ENCODE measurements around the gene ABCC10.

DNA sequence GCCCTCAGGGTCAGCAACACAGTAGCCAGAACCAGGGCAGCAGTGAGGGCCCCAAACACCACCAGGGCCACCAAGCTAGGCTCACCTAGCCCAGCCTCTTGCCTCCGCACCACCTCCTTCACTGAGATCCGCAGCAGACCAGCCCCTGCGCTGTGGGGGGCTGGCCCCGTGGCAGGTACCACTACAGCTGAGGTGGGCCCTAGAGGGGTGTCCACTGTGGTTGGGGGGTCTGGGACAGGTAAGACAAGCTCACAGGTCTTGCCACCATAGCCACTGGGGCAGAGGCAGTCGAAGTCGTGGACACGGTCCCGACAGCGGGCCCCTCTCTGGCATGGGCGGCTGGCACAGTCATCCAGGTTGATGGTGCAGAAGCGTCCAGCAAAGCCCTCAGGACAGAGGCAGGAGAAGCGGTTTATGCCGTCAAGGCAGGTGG, 23.4 kb downstream of the ABCC10 start:
- TF ChIP-seq, protein P1, sequence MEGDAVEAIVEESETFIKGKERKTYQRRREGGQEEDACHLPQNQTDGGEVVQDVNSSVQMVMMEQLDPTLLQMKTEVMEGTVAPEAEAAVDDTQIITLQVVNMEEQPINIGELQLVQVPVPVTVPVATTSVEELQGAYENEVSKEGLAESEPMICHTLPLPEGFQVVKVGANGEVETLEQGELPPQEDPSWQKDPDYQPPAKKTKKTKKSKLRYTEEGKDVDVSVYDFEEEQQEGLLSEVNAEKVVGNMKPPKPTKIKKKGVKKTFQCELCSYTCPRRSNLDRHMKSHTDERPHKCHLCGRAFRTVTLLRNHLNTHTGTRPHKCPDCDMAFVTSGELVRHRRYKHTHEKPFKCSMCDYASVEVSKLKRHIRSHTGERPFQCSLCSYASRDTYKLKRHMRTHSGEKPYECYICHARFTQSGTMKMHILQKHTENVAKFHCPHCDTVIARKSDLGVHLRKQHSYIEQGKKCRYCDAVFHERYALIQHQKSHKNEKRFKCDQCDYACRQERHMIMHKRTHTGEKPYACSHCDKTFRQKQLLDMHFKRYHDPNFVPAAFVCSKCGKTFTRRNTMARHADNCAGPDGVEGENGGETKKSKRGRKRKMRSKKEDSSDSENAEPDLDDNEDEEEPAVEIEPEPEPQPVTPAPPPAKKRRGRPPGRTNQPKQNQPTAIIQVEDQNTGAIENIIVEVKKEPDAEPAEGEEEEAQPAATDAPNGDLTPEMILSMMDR (IDR thresholded peaks at IDR 0.05): no peak
- no peak for TF ChIP-seq POLR2AphosphoS5 (IDR thresholded peaks at IDR 0.05)
